ENCODE data around the gene STK32C.
A peak's percentile ranks its signal among the peaks of the same experiment; 100 is the strongest.
"Not testable (repeated sequence)": the region's sequence is repeated elsewhere in the genome, so short reads cannot be mapped to it uniquely, and the experiment has no call there.

STK32C gene

GRCh38 chr10:132169031-132169765, 138.6 kb downstream of the STK32C start:
- no peak for DNase-seq (ENCODE audit: low spot score)

DNA sequence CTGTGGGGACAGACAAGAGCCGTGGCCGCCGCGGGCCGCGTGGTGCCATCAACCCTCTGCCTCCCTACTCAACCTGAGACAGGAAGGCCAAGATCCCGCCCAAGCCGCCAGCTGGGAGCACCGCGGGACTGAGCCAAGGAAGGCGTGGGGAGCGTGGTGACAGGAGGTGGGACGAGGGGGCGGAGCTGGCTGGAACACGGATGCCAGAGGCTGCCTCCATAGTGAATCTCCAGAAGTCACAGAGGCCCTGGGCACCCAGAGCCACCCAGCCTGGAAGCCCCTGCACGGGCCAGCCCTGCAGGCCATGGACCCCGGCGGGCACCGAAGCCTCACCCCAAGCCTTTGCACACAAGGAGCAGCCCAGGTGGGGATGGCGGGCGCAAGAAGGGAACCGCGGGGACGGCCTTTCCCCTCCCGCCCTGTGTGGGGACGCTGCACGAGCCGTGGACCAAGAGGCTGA, 139.1 kb downstream of the STK32C start:
- DNase-seq (ENCODE audit: low spot score) = peak; percentile 33

- no peak for DNase-seq (ENCODE audit: low spot score)
Measured at GRCh38 chr10:132167976-132168375, 139.8 kb downstream of the STK32C start.

- no peak for DNase-seq (ENCODE audit: low spot score)
Measured at GRCh38 chr10:132167041-132167674, 140.6 kb downstream of the STK32C start.

GRCh38 chr10:132166216-132166950, 141.4 kb downstream of the STK32C start:
- no peak for DNase-seq (ENCODE audit: low spot score)

DNA sequence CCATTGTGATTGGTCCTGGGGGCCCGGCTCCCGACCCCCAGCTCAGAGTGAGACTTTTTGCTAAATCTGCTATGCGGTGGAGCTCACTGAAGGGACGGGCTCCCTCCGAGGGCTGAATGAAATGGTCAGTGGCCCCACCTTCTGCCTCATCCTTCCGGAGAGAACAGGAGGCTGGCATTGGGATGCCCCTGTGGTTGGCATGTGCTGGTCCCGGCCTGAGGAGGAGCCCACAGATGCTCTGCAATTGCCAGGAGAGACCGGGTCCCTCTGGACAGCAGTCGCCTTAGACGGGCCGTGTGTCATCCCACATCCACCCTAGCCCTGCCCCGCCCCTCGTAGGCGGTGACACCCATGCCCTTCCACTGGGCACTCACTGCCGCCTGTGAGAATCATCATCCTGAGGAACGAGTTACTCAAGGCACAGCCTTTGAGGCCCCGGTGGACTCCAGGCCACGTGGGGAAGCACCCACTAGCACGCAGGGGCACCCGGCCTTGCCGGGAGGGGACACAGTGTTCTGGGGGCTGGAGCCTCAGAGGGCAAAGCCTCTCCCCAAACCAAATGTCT, 142.3 kb downstream of the STK32C start:
- DNase-seq (ENCODE audit: low spot score) = no peak

DNA sequence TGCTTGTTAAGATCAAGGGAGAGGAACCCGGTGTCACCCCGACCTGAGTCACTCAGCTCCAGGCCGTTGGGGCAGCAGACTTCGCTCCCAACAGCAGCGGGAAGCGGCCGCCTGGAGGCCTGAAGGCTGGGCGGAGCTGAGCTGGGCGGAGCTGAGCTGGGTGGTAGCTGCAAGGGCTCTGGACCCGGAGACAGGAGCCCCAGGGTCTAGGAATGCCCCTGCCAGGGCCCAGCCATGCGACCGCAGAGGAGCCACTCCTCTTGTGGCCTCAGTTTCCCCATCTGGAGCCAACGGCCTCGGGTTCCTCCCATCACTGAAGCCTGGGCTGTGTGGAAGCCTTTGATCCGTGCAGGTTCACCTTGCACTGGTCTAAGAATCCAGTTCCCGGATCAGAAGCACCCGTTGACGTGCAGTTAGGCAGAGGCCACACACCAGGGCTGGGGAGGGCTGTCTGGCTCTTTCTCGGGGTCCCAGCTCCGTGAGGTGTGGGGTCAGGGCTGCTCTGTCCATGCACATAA, 142.9 kb downstream of the STK32C start:
- DNase-seq (ENCODE audit: low spot score) = no peak

GRCh38 chr10:132163826-132164515, 143.8 kb downstream of the STK32C start:
- no peak for DNase-seq (ENCODE audit: low spot score)

DNA sequence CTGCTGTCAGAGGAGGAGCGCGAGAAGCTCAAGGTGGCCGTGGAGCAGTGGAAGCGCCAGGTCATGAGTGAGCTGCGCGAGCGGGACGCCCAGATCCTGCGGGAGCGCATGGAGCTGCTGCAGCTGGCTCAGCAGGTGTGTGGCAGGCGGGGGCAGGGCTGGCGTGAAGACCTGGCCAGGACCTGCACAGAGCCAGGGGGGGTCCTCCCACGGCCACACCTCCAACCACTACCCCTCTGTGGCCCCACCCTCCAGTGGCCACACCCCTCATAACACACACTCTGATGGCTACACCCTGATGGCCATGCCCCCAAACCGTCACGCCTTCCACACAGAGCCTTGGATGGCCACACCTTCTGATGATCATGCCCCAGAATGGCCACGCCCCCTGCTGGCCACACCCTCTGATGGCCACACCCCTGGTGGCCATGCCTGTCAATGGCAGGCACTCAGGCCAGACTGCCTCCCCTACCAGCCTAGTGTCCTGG, 144.4 kb downstream of the STK32C start:
- DNase-seq (ENCODE audit: low spot score) = peak; percentile 38

GRCh38 chr10:132162590-132163277, 145.0 kb downstream of the STK32C start:
- no peak for DNase-seq (ENCODE audit: low spot score)

GRCh38 chr10:132162021-132162531, 145.7 kb downstream of the STK32C start:
- peak; percentile 36 for DNase-seq (ENCODE audit: low spot score)

DNA sequence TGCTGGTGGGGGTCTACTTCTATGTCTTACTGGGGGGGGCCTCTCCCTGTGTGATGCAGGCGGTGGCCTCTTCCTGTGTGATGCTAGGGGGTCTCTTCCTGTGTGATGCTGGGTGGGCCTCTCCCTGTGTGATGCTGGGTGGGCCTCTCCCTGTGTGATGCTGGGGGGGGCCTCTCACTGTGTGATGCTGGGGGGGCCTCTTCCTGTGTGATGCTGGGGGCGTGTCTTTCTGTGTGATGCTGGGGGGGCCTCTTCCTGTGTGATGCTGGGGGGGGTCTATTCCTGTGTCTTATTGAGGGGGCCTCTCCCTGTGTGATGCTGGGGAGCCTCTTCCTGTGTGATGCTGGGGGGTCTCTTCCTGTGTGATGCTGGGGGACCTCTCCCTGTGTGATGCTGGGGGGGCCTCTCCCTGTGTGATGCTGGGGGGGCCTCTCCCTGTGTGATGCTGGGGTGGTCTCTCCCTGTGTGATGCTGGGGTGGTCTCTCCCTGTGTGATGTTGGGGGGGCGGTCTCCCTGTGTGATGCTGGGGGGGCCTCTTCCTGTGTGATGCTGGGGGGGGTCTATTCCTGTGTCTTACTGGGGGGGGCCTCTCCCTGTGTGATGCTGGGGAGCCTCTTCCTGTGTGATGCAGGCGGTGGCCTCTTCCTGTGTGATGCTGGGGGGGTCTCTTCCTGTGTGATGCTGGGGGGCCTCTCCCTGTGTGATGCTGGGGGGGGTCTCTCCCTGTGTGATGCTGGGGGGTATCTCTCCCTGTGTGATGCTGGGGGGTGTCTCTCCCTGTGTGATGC, 146.7 kb downstream of the STK32C start:
- DNase-seq (ENCODE audit: low spot score) = not testable (repeated sequence)

GRCh38 chr10:132160231-132160630, 147.5 kb downstream of the STK32C start:
- DNase-seq (ENCODE audit: low spot score) = not testable (repeated sequence)

- not testable (repeated sequence) for DNase-seq (ENCODE audit: low spot score)
Measured at GRCh38 chr10:132159302-132160230, 148.2 kb downstream of the STK32C start.

DNA sequence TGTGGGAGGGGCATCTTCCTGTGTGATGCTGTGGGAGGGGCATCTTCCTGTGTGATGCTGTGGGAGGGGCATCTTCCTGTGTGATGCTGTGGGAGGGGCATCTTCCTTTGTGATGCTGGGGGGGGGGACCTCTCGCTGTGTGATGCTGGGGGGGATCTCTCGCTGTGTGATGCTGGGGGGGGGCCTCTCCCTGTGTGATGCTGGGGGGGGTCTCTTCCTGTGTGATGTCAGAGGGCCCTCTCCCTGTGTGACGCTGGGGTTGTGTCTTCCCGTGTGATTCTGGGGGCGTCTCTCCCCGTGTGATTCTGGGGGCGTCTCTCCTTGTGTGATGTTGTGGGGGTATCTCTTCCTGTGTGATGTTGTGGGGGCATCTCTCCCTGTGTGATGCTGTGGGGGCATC, 148.9 kb downstream of the STK32C start:
- no peak for DNase-seq (ENCODE audit: low spot score)

GRCh38 chr10:132158122-132158741, 149.5 kb downstream of the STK32C start:
- no peak for DNase-seq (ENCODE audit: low spot score)

Measured in cerebellar cortex (tissue), 1 donor.